HEK293T (cell line): ENCODE measurements around the gene GLB1L.
A peak's percentile ranks its signal among the peaks of the same experiment; 100 is the strongest.

Experiments used
- CTCF ChIA-PET: fragments of 350-600 bp; formaldehyde crosslinking; extraction: SDS; loops from one replicate; lab custom pipeline; 2021; ENCODE audit warnings: antibody characterized with exemption, inconsistent platforms; lab: Yijun Ruan, JAX
- POLR2A ChIA-PET: fragments of 350-600 bp; formaldehyde crosslinking; extraction: SDS; loops from one replicate; lab custom pipeline; 2020; ENCODE audit warnings: antibody characterized with exemption, inconsistent platforms; lab: Yijun Ruan, JAX
- DNase-seq: peaks from one replicate; pipeline ENCODE4 v3.0.0; 2012; ENCODE audit warnings: mixed read lengths; ENCODE audit errors: extremely low spot score
- ARNT ChIP-seq: fragments of 450-650 bp; IDR thresholded peaks from 2 replicates; pipeline ENCODE4 v1.6.1; 2017; ENCODE audit warnings: mild to moderate bottlenecking
- BHLHE40 ChIP-seq: fragments of 450-650 bp; IDR thresholded peaks from 2 replicates; pipeline ENCODE4 v1.6.1; 2016; ENCODE audit warnings: mild to moderate bottlenecking, moderate library complexity, borderline replicate concordance
- CTBP1 ChIP-seq: fragments of 450-650 bp; IDR thresholded peaks from 2 replicates; pipeline ENCODE4 v1.6.1; 2016; ENCODE audit warnings: borderline replicate concordance
- ELF4 ChIP-seq: fragments of 450-650 bp; IDR thresholded peaks from 2 replicates; pipeline ENCODE4 v1.6.1; 2017; ENCODE audit warnings: antibody characterized with exemption
- FOXA1 ChIP-seq: fragments of 450-650 bp; IDR thresholded peaks from 2 replicates; pipeline ENCODE4 v1.6.1; 2016; ENCODE audit warnings: mild to moderate bottlenecking
- FOXK2 ChIP-seq: fragments of 450-650 bp; IDR thresholded peaks from 2 replicates; pipeline ENCODE4 v1.6.1; 2016; ENCODE audit warnings: mild to moderate bottlenecking
- FOXM1 ChIP-seq: fragments of 450-650 bp; IDR thresholded peaks from 2 replicates; pipeline ENCODE4 v1.6.1; 2017; ENCODE audit warnings: mild to moderate bottlenecking, borderline replicate concordance
- HDGF ChIP-seq: fragments of 450-650 bp; IDR thresholded peaks from 2 replicates; pipeline ENCODE4 v1.6.1; 2017; ENCODE audit warnings: antibody characterized with exemption, borderline replicate concordance
- L3MBTL2 ChIP-seq: fragments of 450-650 bp; conservative IDR thresholded peaks from 2 replicates; pipeline ENCODE4 v1.6.1; 2016; ENCODE audit warnings: mild to moderate bottlenecking
- LEF1 ChIP-seq: fragments of 450-650 bp; IDR thresholded peaks from 2 replicates; pipeline ENCODE4 v1.6.1; 2017; ENCODE audit warnings: mild to moderate bottlenecking, borderline replicate concordance
- NFRKB ChIP-seq: fragments of 450-650 bp; IDR thresholded peaks from 2 replicates; pipeline ENCODE4 v1.6.1; 2016; ENCODE audit warnings: mild to moderate bottlenecking, moderate library complexity
- PKNOX1 ChIP-seq: fragments of 450-650 bp; IDR thresholded peaks from 2 replicates; pipeline ENCODE4 v1.6.1; 2016
- SP1 ChIP-seq: fragments of 450-650 bp; IDR thresholded peaks from 2 replicates; pipeline ENCODE4 v1.6.1; 2017
- SUZ12 ChIP-seq: fragments of 450-650 bp; IDR thresholded peaks from 2 replicates; pipeline ENCODE4 v1.6.1; 2016; ENCODE audit warnings: mild to moderate bottlenecking
- TARDBP ChIP-seq: fragments of 450-650 bp; IDR thresholded peaks from 2 replicates; pipeline ENCODE4 v1.6.1; 2016
- ZNF384 ChIP-seq: fragments of 450-650 bp; IDR thresholded peaks from 2 replicates; pipeline ENCODE4 v1.6.1; 2016

The GLB1L gene

DNA sequence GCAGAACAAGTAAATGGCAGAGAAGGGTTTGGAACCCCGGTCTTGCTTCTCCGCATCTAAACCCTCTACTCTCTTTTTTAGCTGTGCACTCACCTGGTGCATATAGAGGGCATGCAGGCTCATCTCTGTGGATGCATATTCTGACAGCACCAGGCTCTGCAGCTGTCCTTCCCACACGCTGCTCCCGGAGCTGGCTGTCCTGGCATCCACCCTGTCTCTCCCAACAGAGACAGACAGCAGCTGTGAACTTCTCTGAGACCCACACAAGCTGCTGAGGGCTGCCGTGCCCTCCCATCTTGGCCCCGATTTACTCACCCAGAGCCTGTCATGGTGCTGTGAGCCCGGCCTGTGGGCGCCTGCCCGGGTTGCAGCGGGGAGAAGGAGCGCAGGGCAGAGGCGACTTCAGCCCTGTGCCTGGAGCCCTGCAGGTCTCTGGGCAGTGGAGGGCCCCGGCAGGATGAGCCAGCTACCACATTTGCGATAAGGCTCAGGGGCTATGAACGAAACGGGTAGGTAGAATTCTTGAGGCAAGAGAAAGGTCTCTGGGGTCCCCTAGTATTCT lies 23.2 kb downstream of the GLB1L start:
- no peak for TF ChIP-seq ARNT
- TF ChIP-seq BHLHE40 = no peak
- TF ChIP-seq FOXM1 = no peak
- TF ChIP-seq HDGF = no peak
- TF ChIP-seq TARDBP = no peak
- POLR2A ChIA-PET = interaction anchor here (0.9 kb wide), 1 partner anchor 16 kb away, joined by 4 read pairs; no protein-coding TSS in a partner anchor
- CTCF ChIA-PET = no interaction called here
- no peak for DNase-seq

GRCh38 chr2:219220652-219221402 lies 24.4 kb downstream of the GLB1L start:
- TF ChIP-seq TARDBP (no peak), SP1 (no peak), NFRKB (no peak), ARNT (no peak), CTBP1 (no peak), SUZ12 (no peak), BHLHE40 (no peak), HDGF (no peak), PKNOX1 (no peak), ZNF384 (no peak), FOXM1 (no peak), ELF4 (no peak)
- CTCF ChIA-PET = no interaction called here
- POLR2A ChIA-PET = interaction anchor here (1.0 to 2.7 kb wide), 2 partner anchors 15 to 25 kb away, joined by 3 to 13 read pairs; partner anchors contain the start of genes GLB1L and STK16
- DNase-seq = no peak

- ChIA-PET CTCF (no interaction called here), POLR2A (interaction anchor here (1.1 to 2.9 kb wide), 5 partner anchors 10 to 44 kb away, joined by 3 to 16 read pairs (median 10); partner anchors contain the start of genes ANKZF1, ATG9A, CNPPD1 and GLB1L)
- TF ChIP-seq ELF4 (no peak), PKNOX1 (no peak), ZNF384 (no peak), FOXM1 (no peak), FOXK2 (no peak), L3MBTL2 (no peak), BHLHE40 (no peak), ARNT (no peak), HDGF (no peak)
- DNase-seq = no peak
Observed at GRCh38 chr2:219219784-219220532, 25.3 kb downstream of the GLB1L start.

DNA sequence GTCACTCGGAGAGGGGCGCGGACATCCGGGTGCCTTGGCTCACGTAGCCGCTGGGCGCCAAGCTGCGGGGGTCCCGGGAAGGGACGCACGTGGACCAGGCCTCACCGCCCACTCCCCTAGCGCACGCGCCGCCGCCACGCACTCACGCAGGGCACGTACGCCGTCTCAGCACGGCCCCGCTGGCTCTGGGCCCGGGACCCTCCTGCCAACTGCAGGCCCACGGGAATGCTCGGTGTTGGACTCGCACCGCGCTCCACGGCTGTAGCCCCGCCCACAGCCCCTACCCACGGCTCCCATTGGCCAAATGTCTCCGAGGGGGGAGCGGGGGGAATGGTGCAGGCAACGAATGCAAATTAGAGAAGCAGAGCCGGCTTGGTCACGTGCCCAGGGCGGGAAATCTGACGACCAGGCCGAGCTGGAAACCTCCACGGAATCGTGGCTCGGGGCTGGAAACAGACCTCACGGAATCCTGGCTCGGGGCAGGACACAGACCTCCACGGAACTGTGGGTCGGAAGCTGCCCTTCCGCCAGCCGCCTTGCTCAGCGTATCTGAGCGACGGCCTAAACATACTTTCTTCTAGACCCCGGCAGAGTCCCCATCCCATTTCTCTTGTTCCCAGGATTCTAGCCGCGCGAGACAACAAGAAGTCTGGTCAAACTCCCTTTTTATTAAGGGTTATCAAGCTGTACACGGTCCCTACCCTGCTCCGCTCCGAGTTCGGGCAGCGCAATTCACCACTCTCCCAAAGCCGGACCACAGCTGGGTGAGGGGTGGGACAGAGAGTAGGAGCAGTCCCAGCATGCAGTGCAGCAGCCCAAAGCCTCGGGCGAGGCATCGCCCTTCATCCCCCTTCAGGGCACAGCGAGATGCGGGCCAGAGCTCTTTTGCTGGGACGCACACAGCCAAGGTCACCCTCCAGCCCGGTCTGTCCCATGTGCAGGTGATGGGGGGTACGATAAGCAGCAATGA lies 26.2 kb downstream of the GLB1L start, which contains the start of gene ABCB6:
Gene ABCB6 (minus strand): TSS at position 227 of the 970 bp plus-strand sequence. CDS start 285 bp downstream, outside the sequence.
- ChIA-PET POLR2A (interaction anchor here (1.0 to 2.9 kb wide), 6 partner anchors 11 to 59 kb away, joined by 3 to 16 read pairs (median 8); partner anchors contain the start of genes ANKZF1, ATG9A, CNPPD1 and GLB1L), CTCF (no interaction called here)
- TF ChIP-seq FOXK2 (no peak), NFRKB (no peak), TARDBP (peak; percentile 47; the same call in 1 of the 2 replicates), L3MBTL2 (peak; percentile 91)
- DNase-seq = peak; percentile 65

DNA sequence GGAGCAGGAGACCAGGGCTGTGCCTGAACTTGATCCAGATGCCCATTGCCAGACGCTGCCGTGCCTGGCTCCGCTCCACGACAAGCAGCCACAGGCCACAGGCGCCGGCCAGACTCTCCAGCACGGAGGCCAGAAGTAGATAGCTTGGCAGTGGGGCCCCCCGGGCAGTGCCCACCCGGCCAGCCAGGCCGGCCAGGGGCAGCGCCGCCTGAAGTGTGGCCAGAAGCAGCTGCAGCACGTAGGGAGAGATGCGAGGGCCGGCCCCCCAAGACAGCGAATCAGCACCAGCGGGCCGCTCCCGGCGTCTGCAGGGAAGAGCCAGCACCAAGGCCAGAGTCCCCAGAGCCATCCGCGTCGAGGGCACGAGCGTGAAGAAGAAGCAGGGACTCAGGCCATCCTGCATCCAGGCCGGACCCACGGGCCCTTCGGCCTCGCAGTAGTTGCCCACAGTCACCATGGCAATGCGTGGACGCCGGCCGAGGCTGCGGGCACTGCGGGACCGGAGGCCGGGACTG lies 27.0 kb downstream of the GLB1L start:
- no peak for DNase-seq
- ChIA-PET POLR2A (interaction anchor here (1.0 to 2.9 kb wide), 5 partner anchors 11 to 60 kb away, joined by 3 to 16 read pairs (median 10); partner anchors contain the start of genes ANKZF1, ATG9A, CNPPD1 and GLB1L), CTCF (no interaction called here)
- TF ChIP-seq SUZ12 (no peak), ARNT (no peak), ELF4 (no peak)

- TF ChIP-seq PKNOX1 (no peak), CTBP1 (no peak), FOXA1 (no peak), NFRKB (no peak), LEF1 (no peak), FOXK2 (no peak), ELF4 (no peak), BHLHE40 (no peak), ZNF384 (no peak), TARDBP (no peak), HDGF (no peak), ARNT (no peak), L3MBTL2 (no peak), FOXM1 (no peak)
- POLR2A ChIA-PET = interaction anchor here (0.6 to 0.8 kb wide), 2 partner anchors 10 to 40 kb away, joined by 3 to 6 read pairs; partner anchors contain the start of genes CNPPD1 and ZFAND2B
- no peak for DNase-seq
- CTCF ChIA-PET = no interaction called here
Observed at GRCh38 chr2:219216535-219216915, 28.7 kb downstream of the GLB1L start.
